Subcutaneous abdominal adipose tissue (tissue), 5 donors: ENCODE measurements around the gene GLRA1.
"Not testable (repeated sequence)": the region's sequence is repeated elsewhere in the genome, so short reads cannot be mapped to it uniquely, and the experiment has no call there.

Experiments
- H3K27ac ChIP-seq: one replicate; pipeline ENCODE4 v1.7.0; 2013; ENCODE audit warnings: low read depth, mild to moderate bottlenecking, inconsistent platforms, low read length, moderate library complexity
- H3K27me3 ChIP-seq, 5 donors: one replicate each; pipeline ENCODE4 v1.7.0; 2013; ENCODE audit warnings: low read length in 5 of 5, inconsistent platforms in 1 of 5; ENCODE audit not compliant: control insufficient read depth in 5 of 5, insufficient read depth in 4 of 5
- H3K36me3 ChIP-seq, 5 donors: one replicate each; pipeline ENCODE4 v1.7.0; 2013; ENCODE audit warnings: low read length in 5 of 5; ENCODE audit not compliant: control insufficient read depth in 5 of 5, insufficient read depth in 5 of 5
- H3K4me1 ChIP-seq, 5 donors: one replicate each; pipeline ENCODE4 v1.7.0; 2013; ENCODE audit warnings: low read length in 5 of 5, mild to moderate bottlenecking in 3 of 5, moderate library complexity in 1 of 5; ENCODE audit not compliant: control insufficient read depth in 5 of 5, insufficient read depth in 5 of 5
- H3K4me3 ChIP-seq, 5 donors: one replicate each; pipeline ENCODE4 v1.7.0; 2013; ENCODE audit warnings: low read length in 5 of 5, low read depth in 1 of 5
- H3K9ac ChIP-seq, 5 donors: one replicate each; pipeline ENCODE4 v1.7.0; 2013; ENCODE audit warnings: low read length in 5 of 5, mild to moderate bottlenecking in 4 of 5, moderate library complexity in 3 of 5
- H3K9me3 ChIP-seq, 5 donors: one replicate each; pipeline ENCODE4 v1.7.0; 2013; ENCODE audit warnings: low read length in 5 of 5; ENCODE audit not compliant: control insufficient read depth in 5 of 5
- donor health status: healthy.
- donor health status: healthy.
- donor health status: healthy.
- donor health status: healthy.
- donor health status: healthy.

The GLRA1 gene

GRCh38 chr5:151893485-151893884, 31.2 kb downstream of the GLRA1 start:
- H3K27me3 ChIP-seq, H3K36me3 ChIP-seq, H3K27ac ChIP-seq, H3K4me1 ChIP-seq, H3K9me3 ChIP-seq, H3K4me3 ChIP-seq, H3K9ac ChIP-seq: not testable (repeated sequence)

GRCh38 chr5:151892393-151892792, 32.3 kb downstream of the GLRA1 start:
- H3K36me3 ChIP-seq = no peaks in the 10 kb centered on the region
- no peak overlapping the region for H3K4me3 ChIP-seq
- no peaks in the 10 kb centered on the region for H3K27me3 ChIP-seq
- no peak overlapping the region for H3K27ac ChIP-seq
- no peak overlapping the region for H3K9ac ChIP-seq
- H3K4me1 ChIP-seq = no peaks in the 10 kb centered on the region
- H3K9me3 ChIP-seq = no peaks in the 10 kb centered on the region

GRCh38 chr5:151890299-151890698, 34.4 kb downstream of the GLRA1 start:
- no peaks in the 10 kb centered on the region for H3K4me1 ChIP-seq
- no peak overlapping the region for H3K27ac ChIP-seq
- H3K36me3 ChIP-seq = no peaks in the 10 kb centered on the region
- H3K27me3 ChIP-seq = no peaks in the 10 kb centered on the region
- H3K9ac ChIP-seq = no peak overlapping the region
- H3K9me3 ChIP-seq = no peaks in the 10 kb centered on the region
- no peak overlapping the region for H3K4me3 ChIP-seq

GRCh38 chr5:151889614-151890013, 35.0 kb downstream of the GLRA1 start:
- H3K4me3 ChIP-seq = no peak overlapping the region
- H3K36me3 ChIP-seq = no peaks in the 10 kb centered on the region
- H3K9me3 ChIP-seq = no peaks in the 10 kb centered on the region
- H3K4me1 ChIP-seq = no peaks in the 10 kb centered on the region
- no peak overlapping the region for H3K9ac ChIP-seq
- H3K27me3 ChIP-seq = no peaks in the 10 kb centered on the region
- H3K27ac ChIP-seq = no peak overlapping the region

- Histone ChIP-seq H3K4me1 (no peaks in the 10 kb centered on the region), H3K27me3 (no peaks in the 10 kb centered on the region), H3K9ac (no peak overlapping the region), H3K9me3 (no peaks in the 10 kb centered on the region), H3K4me3 (no peak overlapping the region), H3K36me3 (no peaks in the 10 kb centered on the region), H3K27ac (no peak overlapping the region)
Observed at GRCh38 chr5:151886546-151887275, 37.9 kb downstream of the GLRA1 start.

GRCh38 chr5:151885138-151885908, 39.3 kb downstream of the GLRA1 start:
- Histone ChIP-seq H3K4me1 (peaks cover 0 to 2% (median under 1%) of the 10 kb centered on the region in 5 donors), H3K9me3 (no peaks in the 10 kb centered on the region), H3K27ac (no peak overlapping the region), H3K36me3 (no peaks in the 10 kb centered on the region), H3K27me3 (no peaks in the 10 kb centered on the region), H3K4me3 (no peak overlapping the region), H3K9ac (no peak overlapping the region)

- Histone ChIP-seq H3K36me3 (no peaks in the 10 kb centered on the region), H3K4me3 (no peak overlapping the region), H3K27me3 (no peaks in the 10 kb centered on the region), H3K4me1 (peaks cover 0 to 8% (median 3%) of the 10 kb centered on the region in 5 donors), H3K27ac (no peak overlapping the region), H3K9me3 (peaks cover 0 to 4% (median 0%) of the 10 kb centered on the region in 5 donors), H3K9ac (no peak overlapping the region)
Observed at GRCh38 chr5:151881621-151882225, 42.9 kb downstream of the GLRA1 start.

- no peak overlapping the region for H3K27ac ChIP-seq
- H3K4me1 ChIP-seq = peaks cover 0 to 8% (median 3%) of the 10 kb centered on the region in 5 donors
- H3K27me3 ChIP-seq = no peaks in the 10 kb centered on the region
- H3K36me3 ChIP-seq = no peaks in the 10 kb centered on the region
- H3K9me3 ChIP-seq = peaks cover 0 to 6% (median 0%) of the 10 kb centered on the region in 5 donors
- no peak overlapping the region for H3K4me3 ChIP-seq
- no peak overlapping the region for H3K9ac ChIP-seq
Observed at GRCh38 chr5:151880324-151880723, 44.3 kb downstream of the GLRA1 start.

GRCh38 chr5:151873701-151874100, 51.0 kb downstream of the GLRA1 start:
- H3K36me3 ChIP-seq = no peaks in the 10 kb centered on the region
- no peak overlapping the region for H3K9ac ChIP-seq
- H3K27ac ChIP-seq = no peak overlapping the region
- no peak overlapping the region for H3K4me3 ChIP-seq
- no peaks in the 10 kb centered on the region for H3K27me3 ChIP-seq
- peaks cover 0 to 6% (median 0%) of the 10 kb centered on the region in 5 donors for H3K9me3 ChIP-seq
- H3K4me1 ChIP-seq = no peaks in the 10 kb centered on the region

GRCh38 chr5:151872701-151873100, 52.0 kb downstream of the GLRA1 start:
- Histone ChIP-seq H3K9me3 (peaks cover 0 to 6% (median 0%) of the 10 kb centered on the region in 5 donors), H3K4me3 (no peak overlapping the region), H3K27me3 (no peaks in the 10 kb centered on the region), H3K36me3 (no peaks in the 10 kb centered on the region), H3K4me1 (no peaks in the 10 kb centered on the region), H3K9ac (no peak overlapping the region), H3K27ac (no peak overlapping the region)
